GM19035 (cell line): ENCODE results near the gene SSTR5.

Source experiments
- ATAC-seq: cut with Tn5 transposase; IDR thresholded peaks from one replicate; pipeline ENCODE4 v1.9.1; 2021; ENCODE audit not compliant: unreplicated experiment

The SSTR5 gene

GRCh38 chr16:1121009-1121408 lies 48.5 kb downstream of the SSTR5 start:
- ATAC-seq = no peak

- ATAC-seq = no peak
Measured at GRCh38 chr16:1121601-1122397, 49.3 kb downstream of the SSTR5 start.

- ATAC-seq = no peak
Measured at GRCh38 chr16:1122398-1122765, 49.8 kb downstream of the SSTR5 start.

GRCh38 chr16:1123525-1124230 lies 51.1 kb downstream of the SSTR5 start:
- ATAC-seq = no peak

GRCh38 chr16:1124291-1124690 lies 51.7 kb downstream of the SSTR5 start:
- no peak for ATAC-seq

- ATAC-seq = no peak
Measured at GRCh38 chr16:1124795-1125194, 52.2 kb downstream of the SSTR5 start.

GRCh38 chr16:1125471-1125870 lies 52.9 kb downstream of the SSTR5 start:
- ATAC-seq = no peak

- no peak for ATAC-seq
Measured at GRCh38 chr16:1126044-1126443, 53.5 kb downstream of the SSTR5 start.

- no peak for ATAC-seq
Measured at GRCh38 chr16:1126586-1126985, 54.0 kb downstream of the SSTR5 start.

- ATAC-seq = no peak
Measured at GRCh38 chr16:1127101-1127500, 54.6 kb downstream of the SSTR5 start.

- ATAC-seq = no peak
Measured at GRCh38 chr16:1127971-1128715, 55.6 kb downstream of the SSTR5 start.

GRCh38 chr16:1129106-1129960 lies 56.8 kb downstream of the SSTR5 start:
- ATAC-seq = no peak

- ATAC-seq = no peak
Measured at GRCh38 chr16:1130382-1130781, 57.8 kb downstream of the SSTR5 start.
